ENCODE data around the gene RPL41. TPM values are rescaled to one million over a fixed set of nuclear protein-coding genes. Genes with fewer than 3 reads are reported as not detected.

Gene RPL41
- total and polyA plus RNA-seq, 9 of the 15 experiments (the other 6 are each of a cell fraction or from before 2014, with no cell fraction given), result 3,403 to 11,276 (median 5,604) TPM

DNA sequence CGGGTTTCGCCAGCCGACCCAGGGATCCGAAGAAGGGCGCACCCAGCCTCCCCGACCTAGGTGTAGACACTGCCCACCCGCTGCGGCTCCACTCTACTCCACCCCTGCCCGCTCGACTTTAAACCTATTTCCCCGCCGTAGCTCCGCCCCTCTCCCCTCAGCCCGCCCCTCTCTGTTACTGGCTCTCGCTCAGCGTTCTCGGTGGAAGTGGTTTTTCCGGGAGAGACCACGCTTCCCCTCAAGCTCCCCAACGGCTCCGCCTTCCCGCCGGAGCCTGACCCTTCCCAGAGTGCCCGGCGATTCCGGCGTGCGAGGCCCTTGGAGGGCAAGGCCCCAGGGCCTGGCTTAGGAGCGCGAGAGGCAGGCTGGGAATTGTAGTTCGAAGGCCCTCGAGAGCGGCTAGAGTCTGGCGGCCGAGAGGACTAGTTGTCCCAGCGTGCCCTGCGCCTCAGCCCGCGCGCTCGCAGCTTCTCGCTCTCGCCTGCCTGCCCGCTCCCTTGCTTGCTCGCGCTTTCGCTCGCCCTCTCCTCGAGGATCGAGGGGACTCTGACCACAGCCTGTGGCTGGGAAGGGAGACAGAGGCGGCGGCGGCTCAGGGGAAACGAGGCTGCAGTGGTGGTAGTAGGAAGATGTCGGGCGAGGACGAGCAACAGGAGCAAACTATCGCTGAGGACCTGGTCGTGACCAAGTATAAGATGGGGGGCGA is 12.2 kb upstream of the RPL41 start, which contains the start of gene PA2G4 (continued):
- peak; percentile 93 for TF ChIP-seq POLR2H (tag; IDR thresholded peaks at IDR 0.05; ENCODE audit: low read depth)
- TF ChIP-seq HNRNPUL1 (IDR thresholded peaks at IDR 0.05; ENCODE audit: low read length), result no peak
- TF ChIP-seq, protein P1, sequence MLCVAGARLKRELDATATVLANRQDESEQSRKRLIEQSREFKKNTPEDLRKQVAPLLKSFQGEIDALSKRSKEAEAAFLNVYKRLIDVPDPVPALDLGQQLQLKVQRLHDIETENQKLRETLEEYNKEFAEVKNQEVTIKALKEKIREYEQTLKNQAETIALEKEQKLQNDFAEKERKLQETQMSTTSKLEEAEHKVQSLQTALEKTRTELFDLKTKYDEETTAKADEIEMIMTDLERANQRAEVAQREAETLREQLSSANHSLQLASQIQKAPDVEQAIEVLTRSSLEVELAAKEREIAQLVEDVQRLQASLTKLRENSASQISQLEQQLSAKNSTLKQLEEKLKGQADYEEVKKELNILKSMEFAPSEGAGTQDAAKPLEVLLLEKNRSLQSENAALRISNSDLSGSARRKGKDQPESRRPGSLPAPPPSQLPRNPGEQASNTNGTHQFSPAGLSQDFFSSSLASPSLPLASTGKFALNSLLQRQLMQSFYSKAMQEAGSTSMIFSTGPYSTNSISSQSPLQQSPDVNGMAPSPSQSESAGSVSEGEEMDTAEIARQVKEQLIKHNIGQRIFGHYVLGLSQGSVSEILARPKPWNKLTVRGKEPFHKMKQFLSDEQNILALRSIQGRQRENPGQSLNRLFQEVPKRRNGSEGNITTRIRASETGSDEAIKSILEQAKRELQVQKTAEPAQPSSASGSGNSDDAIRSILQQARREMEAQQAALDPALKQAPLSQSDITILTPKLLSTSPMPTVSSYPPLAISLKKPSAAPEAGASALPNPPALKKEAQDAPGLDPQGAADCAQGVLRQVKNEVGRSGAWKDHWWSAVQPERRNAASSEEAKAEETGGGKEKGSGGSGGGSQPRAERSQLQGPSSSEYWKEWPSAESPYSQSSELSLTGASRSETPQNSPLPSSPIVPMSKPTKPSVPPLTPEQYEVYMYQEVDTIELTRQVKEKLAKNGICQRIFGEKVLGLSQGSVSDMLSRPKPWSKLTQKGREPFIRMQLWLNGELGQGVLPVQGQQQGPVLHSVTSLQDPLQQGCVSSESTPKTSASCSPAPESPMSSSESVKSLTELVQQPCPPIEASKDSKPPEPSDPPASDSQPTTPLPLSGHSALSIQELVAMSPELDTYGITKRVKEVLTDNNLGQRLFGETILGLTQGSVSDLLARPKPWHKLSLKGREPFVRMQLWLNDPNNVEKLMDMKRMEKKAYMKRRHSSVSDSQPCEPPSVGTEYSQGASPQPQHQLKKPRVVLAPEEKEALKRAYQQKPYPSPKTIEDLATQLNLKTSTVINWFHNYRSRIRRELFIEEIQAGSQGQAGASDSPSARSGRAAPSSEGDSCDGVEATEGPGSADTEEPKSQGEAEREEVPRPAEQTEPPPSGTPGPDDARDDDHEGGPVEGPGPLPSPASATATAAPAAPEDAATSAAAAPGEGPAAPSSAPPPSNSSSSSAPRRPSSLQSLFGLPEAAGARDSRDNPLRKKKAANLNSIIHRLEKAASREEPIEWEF (CRISPR knock-in tag; IDR thresholded peaks at IDR 0.05), result no peak
- TF ChIP-seq, protein P2, sequence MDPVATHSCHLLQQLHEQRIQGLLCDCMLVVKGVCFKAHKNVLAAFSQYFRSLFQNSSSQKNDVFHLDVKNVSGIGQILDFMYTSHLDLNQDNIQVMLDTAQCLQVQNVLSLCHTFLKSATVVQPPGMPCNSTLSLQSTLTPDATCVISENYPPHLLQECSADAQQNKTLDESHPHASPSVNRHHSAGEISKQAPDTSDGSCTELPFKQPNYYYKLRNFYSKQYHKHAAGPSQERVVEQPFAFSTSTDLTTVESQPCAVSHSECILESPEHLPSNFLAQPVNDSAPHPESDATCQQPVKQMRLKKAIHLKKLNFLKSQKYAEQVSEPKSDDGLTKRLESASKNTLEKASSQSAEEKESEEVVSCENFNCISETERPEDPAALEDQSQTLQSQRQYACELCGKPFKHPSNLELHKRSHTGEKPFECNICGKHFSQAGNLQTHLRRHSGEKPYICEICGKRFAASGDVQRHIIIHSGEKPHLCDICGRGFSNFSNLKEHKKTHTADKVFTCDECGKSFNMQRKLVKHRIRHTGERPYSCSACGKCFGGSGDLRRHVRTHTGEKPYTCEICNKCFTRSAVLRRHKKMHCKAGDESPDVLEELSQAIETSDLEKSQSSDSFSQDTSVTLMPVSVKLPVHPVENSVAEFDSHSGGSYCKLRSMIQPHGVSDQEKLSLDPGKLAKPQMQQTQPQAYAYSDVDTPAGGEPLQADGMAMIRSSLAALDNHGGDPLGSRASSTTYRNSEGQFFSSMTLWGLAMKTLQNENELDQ (CRISPR knock-in tag; IDR thresholded peaks at IDR 0.05; ENCODE audit: borderline replicate concordance), result no peak
- no peak for TF ChIP-seq ZNF76 (CRISPR knock-in tag; IDR thresholded peaks at IDR 0.05; ENCODE audit: borderline replicate concordance)
- TF ChIP-seq ATF7 (IDR thresholded peaks at IDR 0.05), result peak; percentile 69
- TF ChIP-seq C11orf30 (IDR thresholded peaks at IDR 0.05; ENCODE audit: low read depth), result 0 out of 2 replicates have a peak, but pooled peaks have one; percentile 21
- TF ChIP-seq CBX2 (IDR thresholded peaks at IDR 0.05; ENCODE audit: insufficient read depth, low read length, poor library complexity, severe bottlenecking), result no peak
- no peak for TF ChIP-seq HEY1 (CRISPR knock-in tag; IDR thresholded peaks at IDR 0.05; ENCODE audit: borderline replicate concordance)
- TF ChIP-seq CBFB (CRISPR knock-in tag; IDR thresholded peaks at IDR 0.05), result peak; percentile 74
- TF ChIP-seq PRPF4 (IDR thresholded peaks at IDR 0.05; ENCODE audit: insufficient read depth, low read depth, low read length, poor library complexity, severe bottlenecking), result no peak
- TF ChIP-seq ZNF274 (IDR thresholded peaks at IDR 0.05; ENCODE audit: borderline replicate concordance, low read depth, low read length), result no peak
- TF ChIP-seq ZNF23 (CRISPR knock-in tag; IDR thresholded peaks at IDR 0.05), result no peak
- no peak for TF ChIP-seq HMG20A (CRISPR knock-in tag; conservative IDR thresholded peaks at IDR 0.05)
- no peak for TF ChIP-seq EZH2 (IDR thresholded peaks at IDR 0.05; ENCODE audit: borderline replicate concordance, low read depth, low read length)
- TF ChIP-seq, protein P3, sequence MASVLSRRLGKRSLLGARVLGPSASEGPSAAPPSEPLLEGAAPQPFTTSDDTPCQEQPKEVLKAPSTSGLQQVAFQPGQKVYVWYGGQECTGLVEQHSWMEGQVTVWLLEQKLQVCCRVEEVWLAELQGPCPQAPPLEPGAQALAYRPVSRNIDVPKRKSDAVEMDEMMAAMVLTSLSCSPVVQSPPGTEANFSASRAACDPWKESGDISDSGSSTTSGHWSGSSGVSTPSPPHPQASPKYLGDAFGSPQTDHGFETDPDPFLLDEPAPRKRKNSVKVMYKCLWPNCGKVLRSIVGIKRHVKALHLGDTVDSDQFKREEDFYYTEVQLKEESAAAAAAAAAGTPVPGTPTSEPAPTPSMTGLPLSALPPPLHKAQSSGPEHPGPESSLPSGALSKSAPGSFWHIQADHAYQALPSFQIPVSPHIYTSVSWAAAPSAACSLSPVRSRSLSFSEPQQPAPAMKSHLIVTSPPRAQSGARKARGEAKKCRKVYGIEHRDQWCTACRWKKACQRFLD (CRISPR knock-in tag; IDR thresholded peaks at IDR 0.05), result peak; percentile 75
- no peak for TF ChIP-seq THRAP3 (IDR thresholded peaks at IDR 0.05; ENCODE audit: borderline replicate concordance)

All from K562 (cell line).